ENCODE results near the gene PIP5K1C. TPM values are rescaled to one million over a fixed set of nuclear protein-coding genes. Genes with fewer than 3 reads are reported as not detected.
"Not testable (repeated sequence)": the region's sequence is repeated elsewhere in the genome, so short reads cannot be mapped to it uniquely, and the experiment has no call there.

PIP5K1C gene
- total RNA-seq, 2 experiments from 2014 or later: 23.9 to 37.7 TPM

GRCh38 chr19:3601021-3601420 lies 99.2 kb downstream of the PIP5K1C start:
- Mint-ChIP-seq H3K27me3 (no peaks in the 10 kb centered on the region), H3K27ac (no peak overlapping the region), H3K4me3 (no peak overlapping the region), H3K9me3 (ENCODE audit: low read depth) (no peaks in the 10 kb centered on the region), H3K4me1 (no peaks in the 10 kb centered on the region), H3K36me3 (no peaks in the 10 kb centered on the region)
- DNase-seq (no peak), ATAC-seq (no peak)
- CTCF ChIA-PET: no interaction called here

GRCh38 chr19:3599776-3600187 lies 100.5 kb downstream of the PIP5K1C start:
- Mint-ChIP-seq H3K27ac (no peak overlapping the region), H3K36me3 (no peaks in the 10 kb centered on the region), H3K9me3 (ENCODE audit: low read depth) (no peaks in the 10 kb centered on the region), H3K27me3 (no peaks in the 10 kb centered on the region), H3K4me1 (no peaks in the 10 kb centered on the region), H3K4me3 (no peak overlapping the region)
- ATAC-seq: no peak
- CTCF ChIA-PET: no interaction called here
- DNase-seq: no peak

DNA sequence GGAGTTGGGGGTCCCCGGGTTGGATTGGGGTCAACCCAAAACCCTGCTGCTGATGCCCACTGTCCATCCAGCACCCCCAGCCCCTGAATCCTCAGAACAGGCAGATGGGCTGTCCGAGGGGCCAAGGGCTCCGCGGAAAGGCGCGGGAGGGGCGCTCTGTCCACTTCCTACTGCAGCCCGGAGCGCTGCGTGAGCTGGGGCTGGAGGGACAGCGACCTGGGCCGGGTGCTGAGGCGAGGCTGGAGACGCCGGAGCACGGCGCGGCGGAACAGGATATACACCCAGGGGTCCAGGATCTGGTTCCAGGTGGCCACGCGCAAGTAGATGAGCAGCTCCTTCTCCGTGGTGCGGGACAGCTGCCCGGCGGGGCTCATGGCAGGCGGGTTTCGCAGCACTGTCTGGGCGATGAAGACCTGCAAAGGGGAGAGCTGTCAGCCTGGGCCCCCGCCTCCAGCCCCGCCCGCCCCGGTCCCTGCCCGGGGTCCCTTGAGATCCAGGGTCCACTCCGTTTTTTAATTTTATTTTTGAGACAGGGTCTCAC lies 104.7 kb downstream of the PIP5K1C start:
- CTCF ChIA-PET: no interaction called here
- no peaks in the 10 kb centered on the region for H3K4me1 Mint-ChIP-seq
- DNase-seq (no peak), ATAC-seq (no peak)
- H3K36me3 Mint-ChIP-seq: no peaks in the 10 kb centered on the region
- H3K27me3 Mint-ChIP-seq: no peaks in the 10 kb centered on the region
- no peak overlapping the region for H3K4me3 Mint-ChIP-seq
- no peaks in the 10 kb centered on the region for H3K9me3 Mint-ChIP-seq (ENCODE audit: low read depth)
- H3K27ac Mint-ChIP-seq: no peak overlapping the region

DNA sequence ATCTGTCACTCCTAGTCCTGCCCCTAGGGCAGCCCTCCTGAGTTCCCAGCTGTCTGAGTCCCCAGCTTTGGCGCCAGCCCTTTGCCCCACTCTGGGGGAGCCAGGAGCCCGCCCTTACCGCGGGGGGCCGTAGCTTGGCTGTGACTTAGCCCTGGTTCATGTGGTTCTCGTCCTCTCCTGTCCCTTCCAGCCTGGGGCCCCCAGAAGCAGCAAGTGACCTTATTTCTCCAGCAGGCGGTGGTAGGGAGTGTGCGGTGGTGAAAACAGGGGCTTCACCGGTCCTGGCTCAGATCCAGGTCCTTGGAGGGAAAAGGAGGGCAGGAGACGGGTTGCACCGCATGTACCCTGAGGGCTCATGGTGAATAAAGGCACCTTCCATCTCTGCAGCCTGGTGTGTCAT lies 107.1 kb downstream of the PIP5K1C start:
- Mint-ChIP-seq H3K4me1 (no peaks in the 10 kb centered on the region), H3K27me3 (no peaks in the 10 kb centered on the region)

GRCh38 chr19:3591876-3592613 lies 108.2 kb downstream of the PIP5K1C start:
- Mint-ChIP-seq H3K9me3 (ENCODE audit: low read depth) (no peaks in the 10 kb centered on the region), H3K4me1 (no peaks in the 10 kb centered on the region)
- CTCF ChIA-PET: interaction anchor here (1.1 to 2.4 kb wide), 5 partner anchors 24 to 269 kb away, joined by 3 to 6 read pairs (median 3); partner anchors contain the start of gene TJP3

More for the DNA sequence above, 107.1 kb downstream of the PIP5K1C start:
- H3K36me3 Mint-ChIP-seq: no peaks in the 10 kb centered on the region
- no peak overlapping the region for H3K27ac Mint-ChIP-seq
- ATAC-seq: no peak
- CTCF ChIA-PET: interaction anchor here (1.2 kb wide), 1 partner anchor 23 kb away, joined by 3 read pairs; no protein-coding TSS in a partner anchor
- H3K9me3 Mint-ChIP-seq (ENCODE audit: low read depth): no peaks in the 10 kb centered on the region
- no peak overlapping the region for H3K4me3 Mint-ChIP-seq
- no peak for DNase-seq

DNA sequence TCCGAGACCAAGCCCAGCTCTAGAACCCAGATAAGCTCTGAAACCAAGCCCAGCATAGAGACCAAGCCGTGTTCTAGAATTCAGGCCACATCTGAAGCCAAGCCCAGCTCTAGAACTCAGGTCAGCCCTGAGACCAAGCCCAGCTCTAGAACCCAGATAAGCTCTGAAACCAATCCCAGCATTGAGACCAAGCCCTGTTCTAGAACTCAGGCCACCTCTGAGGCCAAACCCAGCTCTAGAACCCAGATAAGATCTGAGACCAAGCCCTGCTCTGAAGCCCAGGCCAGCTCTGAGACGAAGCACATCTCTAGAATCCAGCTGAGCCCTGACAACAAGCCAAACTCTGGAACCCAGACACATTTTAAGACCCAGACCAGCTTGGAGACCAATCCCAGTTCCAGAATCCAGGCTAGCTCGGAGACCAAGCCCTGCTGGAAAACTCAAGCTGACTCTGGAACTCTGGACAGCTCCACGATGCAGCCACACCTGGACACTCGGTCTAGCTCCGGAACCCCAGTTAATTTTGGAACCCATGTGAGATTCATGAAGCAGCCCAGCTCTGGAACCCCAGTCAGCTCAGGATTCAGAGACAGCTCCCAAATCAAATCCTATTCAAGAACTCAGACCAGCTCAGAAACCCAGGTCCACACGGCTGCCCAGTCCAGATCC lies 109.1 kb downstream of the PIP5K1C start:
- Mint-ChIP-seq H3K9me3 (ENCODE audit: low read depth) (no peaks in the 10 kb centered on the region), H3K27ac (no peak overlapping the region), H3K36me3 (no peaks in the 10 kb centered on the region), H3K4me1 (no peaks in the 10 kb centered on the region), H3K27me3 (no peaks in the 10 kb centered on the region), H3K4me3 (no peak overlapping the region)
- DNase-seq: no peak
- CTCF ChIA-PET: interaction anchor here (0.6 to 2.4 kb wide), 5 partner anchors 37 to 268 kb away, joined by 3 to 6 read pairs (median 3); partner anchors contain the start of gene TJP3
- no peak for ATAC-seq

More at GRCh38 chr19:3591876-3592613, 108.2 kb downstream of the PIP5K1C start:
- no peak for ATAC-seq
- no peaks in the 10 kb centered on the region for H3K36me3 Mint-ChIP-seq
- no peak overlapping the region for H3K4me3 Mint-ChIP-seq
- no peak overlapping the region for H3K27ac Mint-ChIP-seq
- no peak for DNase-seq
- H3K27me3 Mint-ChIP-seq: no peaks in the 10 kb centered on the region

- H3K27ac Mint-ChIP-seq: no peak overlapping the region
- DNase-seq (no peak), ATAC-seq (no peak)
- no peaks in the 10 kb centered on the region for H3K27me3 Mint-ChIP-seq
- CTCF ChIA-PET: interaction anchor here (2.4 kb wide), 1 partner anchor 103 kb away, joined by 6 read pairs; no protein-coding TSS in a partner anchor
- no peaks in the 10 kb centered on the region for H3K4me1 Mint-ChIP-seq
- H3K4me3 Mint-ChIP-seq: no peak overlapping the region
- no peaks in the 10 kb centered on the region for H3K36me3 Mint-ChIP-seq
- no peaks in the 10 kb centered on the region for H3K9me3 Mint-ChIP-seq (ENCODE audit: low read depth)
Measured at GRCh38 chr19:3589949-3590348, 110.3 kb downstream of the PIP5K1C start.

- Mint-ChIP-seq H3K4me3 (no peak overlapping the region), H3K36me3 (no peaks in the 10 kb centered on the region), H3K9me3 (ENCODE audit: low read depth) (no peaks in the 10 kb centered on the region), H3K27ac (no peak overlapping the region), H3K27me3 (no peaks in the 10 kb centered on the region), H3K4me1 (no peaks in the 10 kb centered on the region)
- ATAC-seq (no peak), DNase-seq (no peak)
- CTCF ChIA-PET: no interaction called here
Measured at GRCh38 chr19:3589439-3589838, 110.8 kb downstream of the PIP5K1C start.

GRCh38 chr19:3586707-3587346 lies 113.4 kb downstream of the PIP5K1C start:
- Mint-ChIP-seq H3K4me3 (no peak overlapping the region), H3K9me3 (ENCODE audit: low read depth) (no peaks in the 10 kb centered on the region), H3K4me1 (no peaks in the 10 kb centered on the region), H3K27ac (no peak overlapping the region), H3K36me3 (no peaks in the 10 kb centered on the region), H3K27me3 (peaks cover 6% of the 10 kb centered on the region)
- DNase-seq (no peak), ATAC-seq (no peak)
- CTCF ChIA-PET: interaction anchor here (1.2 to 2.1 kb wide), 2 partner anchors 32 to 42 kb away, joined by 3 to 9 read pairs; no protein-coding TSS in a partner anchor

DNA sequence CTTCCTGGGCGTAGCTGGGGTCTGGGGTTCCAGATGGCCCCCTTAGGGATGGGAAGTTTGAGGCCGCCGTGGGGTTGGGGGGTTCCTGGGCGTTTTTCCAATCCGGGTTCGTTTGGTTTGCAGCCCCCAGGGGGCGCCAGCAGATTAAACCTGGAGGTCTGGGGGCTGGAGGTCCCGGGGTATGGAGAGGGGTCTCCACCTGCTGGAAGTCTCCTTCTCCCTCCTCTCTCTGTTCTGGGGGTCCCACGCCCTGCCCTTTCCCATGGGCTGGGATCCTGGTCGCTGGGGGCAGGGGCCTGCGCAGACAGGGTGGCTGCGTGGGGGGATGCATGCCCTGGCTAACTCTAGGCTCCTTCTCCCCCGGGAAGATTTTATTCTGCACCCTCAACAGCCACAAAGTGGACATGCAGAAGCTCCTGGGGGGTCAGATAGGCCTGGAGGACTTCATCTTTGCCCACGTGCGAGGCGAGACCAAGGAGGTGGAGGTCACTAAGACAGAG lies 114.1 kb downstream of the PIP5K1C start:
- H3K9me3 Mint-ChIP-seq (ENCODE audit: low read depth): no peaks in the 10 kb centered on the region
- no peaks in the 10 kb centered on the region for H3K36me3 Mint-ChIP-seq
- peaks cover 6% of the 10 kb centered on the region for H3K27me3 Mint-ChIP-seq
- CTCF ChIA-PET: interaction anchor here (0.5 to 1.7 kb wide), 7 partner anchors 16 to 69 kb away, joined by 3 to 7 read pairs (median 4); partner anchors contain the start of gene TBXA2R
- H3K4me1 Mint-ChIP-seq: no peaks in the 10 kb centered on the region
- no peak overlapping the region for H3K27ac Mint-ChIP-seq
- H3K4me3 Mint-ChIP-seq: no peak overlapping the region
- ATAC-seq (no peak), DNase-seq (no peak)

- peak; percentile 27 for ATAC-seq
- H3K4me3 Mint-ChIP-seq: no peak within 1 kb of the TSS
- CTCF ChIA-PET: interaction anchor here (0.5 to 1.7 kb wide), 7 partner anchors 16 to 68 kb away, joined by 3 to 7 read pairs (median 4); partner anchors contain the start of gene TBXA2R
Measured at GRCh38 chr19:3585301-3586126, 114.8 kb downstream of the PIP5K1C start, which contains the start of gene GIPC3. Gene GIPC3 (plus strand): TSS chr19:3585478. CDS start chr19:3585598, 120 bp downstream.

GRCh38 chr19:3584036-3584802 lies 116.0 kb downstream of the PIP5K1C start:
- not testable (repeated sequence) for H3K9me3 Mint-ChIP-seq (ENCODE audit: low read depth); DNase-seq
- CTCF ChIA-PET: interaction anchor here (0.8 to 1.7 kb wide), 3 partner anchors 14 to 39 kb away, joined by 3 to 7 read pairs (median 4); no protein-coding TSS in a partner anchor

More at GRCh38 chr19:3585301-3586126, 114.8 kb downstream of the PIP5K1C start, which contains the start of gene GIPC3:
- Mint-ChIP-seq H3K36me3 (no peaks in the 10 kb centered on the region), H3K9me3 (ENCODE audit: low read depth) (no peaks in the 10 kb centered on the region), H3K27ac (no peak within 1 kb of the TSS), H3K27me3 (peaks cover 6% of the 10 kb centered on the region), H3K4me1 (no peaks in the 10 kb centered on the region)
- no peak for DNase-seq

More at GRCh38 chr19:3584036-3584802, 116.0 kb downstream of the PIP5K1C start:
- H3K27me3 Mint-ChIP-seq, H3K27ac Mint-ChIP-seq, H3K4me3 Mint-ChIP-seq, H3K4me1 Mint-ChIP-seq, ATAC-seq, H3K36me3 Mint-ChIP-seq: not testable (repeated sequence)
